Measurements from ENCODE around the gene C5.

GRCh38 chr9:120940573-120940972 is 109.5 kb downstream of the C5 start:
- TF ChIP-seq POLR2A (IDR thresholded peaks at IDR 0.05; ENCODE audit: low read depth, low read length) (no peak), POLR2AphosphoS5 (IDR thresholded peaks at IDR 0.05; ENCODE audit: low read depth, low read length) (no peak), SPI1 (IDR thresholded peaks at IDR 0.05; ENCODE audit: low read depth, low read length) (no peak)
